HG02610 (cell line): ENCODE data around the gene ZNF555.

ENCODE experiments used
- ATAC-seq: cut with Tn5 transposase; IDR thresholded peaks from one replicate; pipeline ENCODE4 v1.9.1; 2021; ENCODE audit warnings: mild to moderate bottlenecking, moderate library complexity; ENCODE audit not compliant: unreplicated experiment

ZNF555 gene

DNA sequence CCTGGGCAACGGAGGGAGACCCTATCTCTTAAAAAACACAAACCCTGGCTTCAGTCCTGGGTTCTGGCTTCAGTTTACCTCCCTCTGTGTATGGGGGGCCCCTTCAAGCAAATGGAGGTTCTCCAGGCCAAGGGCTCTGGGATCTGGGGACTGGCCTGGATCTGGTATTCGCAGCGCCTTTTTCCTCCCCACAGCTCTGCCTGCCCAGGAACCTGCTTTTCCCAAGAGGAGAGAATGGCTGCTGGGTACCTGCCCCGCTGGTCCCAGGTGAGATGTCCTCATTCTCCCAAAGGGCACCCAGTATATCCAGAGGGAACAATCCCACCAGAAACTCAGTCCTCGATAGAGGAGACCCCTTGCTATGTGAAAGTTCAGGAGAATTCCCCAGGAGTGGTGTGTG lies 18.4 kb upstream of the ZNF555 start:
- ATAC-seq = no peak

DNA sequence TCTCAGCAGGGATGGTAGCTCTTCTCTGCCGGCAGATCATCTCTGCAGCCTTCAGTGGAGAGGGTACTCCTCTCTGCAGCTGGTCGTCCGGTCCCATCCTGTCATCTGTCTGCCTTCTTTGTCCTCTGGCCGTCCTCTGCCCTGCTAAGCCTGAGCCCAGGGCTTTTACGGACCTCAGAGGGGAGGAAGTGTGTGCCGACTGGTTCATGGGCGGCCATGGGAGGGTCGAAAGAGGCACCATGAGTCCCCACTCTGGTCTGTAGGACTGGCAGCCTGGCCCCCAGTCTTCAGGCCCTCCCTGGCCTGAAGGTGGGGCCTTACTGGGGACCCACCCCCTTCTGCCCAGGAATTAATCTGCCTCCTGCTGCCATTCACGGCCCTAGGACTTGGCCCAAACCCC lies 17.6 kb upstream of the ZNF555 start:
- no peak for ATAC-seq

DNA sequence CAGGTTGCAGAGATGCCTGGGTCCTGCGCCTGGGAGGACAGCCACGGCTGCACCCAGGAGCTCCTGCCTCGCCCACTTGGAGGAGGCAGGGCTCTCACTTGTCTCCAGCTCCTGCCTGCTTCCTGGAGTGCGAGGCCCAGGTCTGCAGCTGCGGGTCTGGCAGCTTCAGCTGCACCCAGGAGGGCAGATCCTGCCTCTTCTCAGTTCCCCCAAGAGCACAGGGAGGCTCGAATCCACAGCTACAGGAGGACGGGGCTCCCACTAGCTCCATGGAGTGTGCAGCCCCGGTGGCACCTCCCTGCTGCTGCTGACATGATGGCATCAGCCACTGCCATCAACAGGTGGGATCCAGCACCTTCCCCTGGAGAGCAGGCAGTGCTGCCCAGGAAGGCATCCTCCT lies 17.1 kb upstream of the ZNF555 start:
- no peak for ATAC-seq

DNA sequence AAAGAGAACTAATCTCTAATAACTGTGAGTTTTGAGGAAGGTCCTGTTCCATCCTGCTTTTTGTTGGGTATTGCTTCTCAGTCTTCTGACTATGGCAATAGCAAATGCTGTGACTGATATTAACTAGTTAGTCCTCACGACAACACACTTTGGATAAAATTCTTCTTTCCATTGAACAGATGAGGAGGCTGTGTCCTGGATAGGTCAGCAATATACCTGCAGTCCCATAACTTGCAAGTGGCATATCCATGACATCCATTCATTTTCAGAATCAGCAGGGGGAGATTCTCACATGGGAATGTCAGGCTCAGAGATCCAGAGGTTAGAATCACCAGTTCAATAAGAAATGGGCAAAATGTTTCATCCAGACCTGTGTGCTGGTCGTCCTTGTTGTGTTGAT lies 14.3 kb upstream of the ZNF555 start:
- no peak for ATAC-seq

DNA sequence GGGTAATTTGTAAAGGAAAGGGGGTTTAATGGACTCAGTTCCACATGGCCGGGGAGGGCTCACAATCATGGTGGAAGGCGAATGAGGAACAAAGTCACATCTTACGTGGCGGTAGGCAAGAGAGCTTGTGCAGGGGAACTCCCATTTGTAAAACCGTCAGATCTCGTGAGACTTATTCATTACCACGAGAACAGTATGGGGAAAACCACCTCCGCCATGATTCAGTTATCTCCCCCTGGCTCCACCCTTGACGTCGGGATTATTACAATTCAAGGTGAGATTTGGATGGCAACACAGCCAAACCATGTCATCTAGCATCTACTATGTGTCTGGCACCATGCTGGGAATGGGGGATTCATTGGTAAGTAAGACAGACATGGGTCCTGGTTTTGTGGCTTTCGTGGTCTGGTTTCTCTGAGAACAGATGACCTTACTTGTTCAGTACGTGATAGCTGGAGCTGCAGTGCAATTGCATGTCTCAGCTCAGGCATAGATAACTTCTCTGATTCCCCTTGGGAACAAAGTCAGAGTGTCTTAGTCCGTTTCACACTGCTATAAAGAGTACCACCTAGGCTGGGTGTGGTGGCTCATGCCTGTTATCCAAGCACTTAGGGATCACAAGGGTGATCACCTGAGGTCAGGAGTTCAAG lies 13.3 kb upstream of the ZNF555 start:
- ATAC-seq = no peak

DNA sequence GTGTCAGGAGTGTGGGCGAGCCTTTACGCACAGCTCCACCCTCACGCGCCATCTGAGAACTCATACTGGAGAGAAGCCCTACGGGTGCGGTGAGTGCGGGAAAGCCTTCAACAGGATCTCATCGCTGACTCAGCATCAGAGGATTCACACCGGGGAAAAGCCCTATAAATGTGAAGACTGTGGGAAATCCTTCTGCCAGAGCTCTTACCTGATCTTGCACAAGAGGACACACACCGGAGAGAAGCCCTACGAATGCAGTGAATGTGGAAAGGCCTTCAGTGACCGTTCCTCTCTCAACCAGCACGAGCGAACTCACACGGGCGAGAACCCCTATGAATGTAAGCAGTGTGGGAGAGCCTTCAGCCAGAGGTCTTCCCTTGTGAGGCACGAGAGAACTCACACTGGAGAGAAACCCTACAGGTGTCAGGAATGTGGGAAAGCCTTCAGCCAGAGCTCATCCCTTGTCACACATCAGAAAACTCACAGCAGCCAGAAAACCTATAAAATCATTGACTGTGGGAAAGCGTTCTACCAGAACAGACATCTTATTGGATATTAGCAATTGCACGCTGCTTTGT lies 6.9 kb upstream of the ZNF555 start:
- no peak for ATAC-seq

DNA sequence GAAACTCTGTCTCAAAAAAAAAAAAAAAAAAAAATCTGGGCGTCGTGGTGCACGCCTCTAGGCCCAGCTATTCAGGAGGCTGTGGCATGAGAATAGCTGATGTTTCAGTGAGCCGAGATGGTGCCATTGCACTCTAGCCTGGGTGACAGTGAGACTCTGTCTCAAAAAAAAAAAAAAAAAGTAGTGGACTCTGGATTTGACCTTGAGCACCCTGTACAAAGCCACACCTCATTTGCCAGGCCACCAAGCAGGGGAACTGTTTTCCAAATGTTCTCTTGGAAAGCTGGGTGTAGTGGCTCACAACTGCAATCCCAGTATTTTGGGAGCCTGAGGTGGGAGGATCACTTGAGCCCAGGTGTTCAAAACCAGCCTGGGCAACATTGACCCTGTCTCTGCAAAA lies 3.8 kb upstream of the ZNF555 start:
- ATAC-seq = no peak

DNA sequence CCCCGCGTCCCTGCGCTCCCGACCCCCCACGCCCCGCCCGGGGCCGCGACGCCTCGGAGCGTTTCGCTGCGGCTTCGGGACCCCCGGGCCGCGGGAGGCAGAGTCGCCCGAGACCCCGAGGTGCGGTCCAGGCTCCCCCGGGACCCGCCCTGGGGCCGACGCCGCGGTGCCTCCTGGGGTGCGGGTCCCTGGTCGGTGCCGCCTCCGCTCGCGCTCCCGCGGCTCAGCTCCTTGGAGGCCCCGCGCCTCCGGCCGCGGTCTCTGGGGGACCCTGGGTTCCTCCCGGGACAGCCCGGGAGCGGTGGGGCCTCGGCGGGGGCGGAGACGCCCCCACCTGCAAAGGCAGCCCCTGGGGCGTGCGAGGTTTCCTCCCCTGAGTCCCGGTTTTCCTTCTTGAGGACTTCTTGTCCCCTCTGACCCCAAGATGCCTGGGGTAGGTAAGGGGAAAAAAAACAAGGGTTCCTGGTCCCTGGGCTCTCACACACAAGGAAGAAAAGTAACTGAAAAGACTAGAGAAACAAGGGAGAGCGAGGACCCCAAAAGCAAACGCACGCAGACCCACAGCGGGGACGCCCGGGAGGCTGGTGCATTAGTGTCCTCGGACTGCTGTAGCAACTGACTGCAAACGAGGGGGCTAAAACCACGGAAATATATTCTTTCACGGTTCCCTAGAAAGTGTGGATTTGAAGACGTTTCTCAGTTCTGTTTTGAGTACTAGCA lies 740 bp downstream of the ZNF555 start:
- ATAC-seq = peak; percentile 9

DNA sequence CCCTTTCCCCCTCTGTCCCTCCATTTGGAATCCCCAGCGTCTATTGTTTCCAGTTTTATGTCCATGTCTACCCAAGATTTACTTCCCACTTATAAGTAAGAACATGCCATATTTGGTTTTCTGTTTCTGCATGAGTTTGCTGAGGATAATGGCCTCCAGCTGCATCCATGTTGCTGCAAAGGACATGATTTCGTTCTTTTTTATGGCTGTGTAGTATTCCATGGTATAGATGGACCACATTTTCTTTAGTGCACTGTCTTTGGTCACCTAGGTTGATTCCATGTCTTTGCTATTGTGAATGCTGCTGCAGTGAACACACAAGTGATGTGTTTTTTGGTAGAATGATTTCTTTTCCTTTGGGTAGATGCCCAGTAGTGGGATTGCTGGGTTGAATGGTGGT lies 3.8 kb downstream of the ZNF555 start:
- no peak for ATAC-seq

DNA sequence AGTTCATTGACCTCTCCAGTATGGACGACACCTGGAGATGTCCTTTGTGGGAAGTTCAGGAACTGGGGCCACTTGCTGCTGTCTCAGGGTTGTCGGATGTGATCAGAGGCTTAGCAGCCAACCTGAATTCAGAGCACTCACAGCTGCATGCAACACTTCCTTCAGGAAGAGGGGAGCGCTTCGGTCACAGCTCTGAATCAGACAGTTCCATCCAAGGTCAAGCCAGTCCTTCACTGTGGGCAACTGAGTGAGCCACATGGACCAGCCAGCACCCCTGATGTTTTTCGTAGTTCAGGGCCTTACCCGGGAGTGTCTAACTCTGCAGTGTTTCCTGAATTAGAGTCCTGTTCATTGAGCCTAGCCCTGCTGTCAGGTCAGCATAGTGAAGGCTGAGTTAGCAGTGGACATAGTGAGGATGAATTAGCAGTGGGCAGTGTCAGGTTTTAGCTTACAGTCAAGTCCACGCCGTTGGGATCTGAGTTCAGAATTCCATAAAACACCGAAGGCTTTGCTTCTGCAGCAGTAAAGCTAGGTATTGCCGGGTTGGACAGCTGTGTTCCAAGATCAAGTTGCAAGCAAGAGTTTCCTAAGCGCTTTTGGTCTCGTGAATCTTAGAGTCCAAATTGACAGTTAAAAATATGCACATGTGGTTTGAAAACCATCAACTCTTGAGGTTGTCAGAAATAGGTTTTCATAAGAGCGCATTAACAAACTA lies 5.1 kb downstream of the ZNF555 start:
- no peak for ATAC-seq

DNA sequence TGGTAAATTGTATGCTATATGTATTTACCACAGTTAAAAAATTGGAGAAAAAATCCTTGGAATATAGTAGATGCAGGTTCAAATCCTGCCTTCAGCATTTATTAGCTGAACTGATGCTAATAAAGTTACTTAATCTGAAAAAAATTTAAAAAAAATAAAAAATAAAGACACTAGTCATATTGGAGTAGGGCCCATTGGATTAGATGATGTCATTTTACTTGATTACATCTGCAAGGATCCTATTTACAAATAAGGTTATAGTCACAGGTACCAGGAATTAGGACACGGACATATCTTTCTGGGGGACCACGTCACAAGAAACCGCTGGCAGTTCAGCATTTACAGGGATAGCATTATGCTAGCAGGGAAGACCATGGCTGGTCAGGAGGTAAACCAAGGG lies 6.2 kb downstream of the ZNF555 start:
- no peak for ATAC-seq

DNA sequence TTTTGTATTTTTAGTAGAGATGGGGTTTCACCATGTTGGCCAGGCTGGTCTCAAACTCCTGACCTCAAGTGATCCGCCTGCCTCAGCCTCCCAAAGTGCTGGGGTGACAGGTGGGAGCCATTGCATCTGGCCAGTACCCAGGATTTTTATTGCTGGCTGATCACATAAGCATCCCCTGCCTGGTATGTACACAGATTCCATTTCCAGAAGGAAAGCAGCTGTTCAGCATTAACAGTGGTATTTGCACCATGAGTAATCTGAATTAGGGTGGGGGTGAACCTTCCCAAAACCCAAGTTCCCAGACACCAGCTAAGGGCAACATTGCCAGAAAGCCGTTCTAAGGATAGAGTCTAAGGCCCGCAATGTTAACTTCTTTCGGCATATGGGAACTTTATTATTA lies 7.3 kb downstream of the ZNF555 start:
- ATAC-seq = no peak

DNA sequence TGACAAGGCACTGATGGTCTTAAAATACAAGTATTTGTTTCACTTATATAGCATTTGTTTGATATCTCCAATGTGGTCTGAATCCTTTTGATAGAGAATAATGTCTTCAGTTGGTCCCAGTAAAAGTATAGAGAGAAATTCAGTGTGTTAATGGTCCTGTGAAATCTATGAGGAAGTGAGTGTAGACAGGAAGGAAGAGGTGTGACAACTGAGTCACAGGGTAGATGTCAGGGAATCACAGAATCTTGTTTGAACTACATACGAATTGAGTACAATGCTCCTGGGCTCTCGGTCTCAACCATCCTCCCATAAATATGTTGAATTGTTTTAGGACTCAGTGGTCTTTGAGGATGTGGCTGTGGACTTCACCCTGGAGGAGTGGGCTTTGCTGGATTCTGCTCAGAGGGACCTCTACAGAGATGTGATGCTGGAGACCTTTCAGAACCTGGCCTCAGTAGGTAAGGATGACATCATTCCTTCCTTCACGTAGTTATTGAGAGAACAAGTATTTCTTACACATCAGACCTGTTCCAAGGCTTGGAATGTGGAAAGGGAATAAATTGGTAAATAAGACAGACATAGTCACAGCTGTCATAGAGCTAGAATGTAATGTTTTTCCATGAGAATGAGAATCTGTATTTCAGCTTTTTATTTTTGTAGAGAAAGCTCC lies 9.1 kb downstream of the ZNF555 start:
- ATAC-seq = no peak

DNA sequence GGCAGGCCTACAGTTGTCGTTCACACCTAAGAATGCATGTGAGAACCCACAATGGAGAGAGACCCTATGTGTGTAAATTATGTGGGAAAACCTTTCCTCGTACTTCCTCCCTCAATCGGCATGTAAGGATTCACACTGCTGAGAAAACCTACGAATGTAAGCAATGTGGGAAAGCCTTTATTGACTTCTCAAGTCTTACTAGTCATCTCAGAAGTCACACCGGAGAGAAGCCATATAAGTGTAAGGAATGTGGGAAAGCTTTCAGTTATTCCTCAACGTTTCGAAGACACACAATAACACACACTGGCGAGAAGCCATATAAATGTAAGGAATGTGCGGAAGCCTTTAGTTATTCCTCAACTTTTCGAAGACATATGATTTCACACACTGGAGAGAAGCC lies 11.3 kb downstream of the ZNF555 start:
- no peak for ATAC-seq

DNA sequence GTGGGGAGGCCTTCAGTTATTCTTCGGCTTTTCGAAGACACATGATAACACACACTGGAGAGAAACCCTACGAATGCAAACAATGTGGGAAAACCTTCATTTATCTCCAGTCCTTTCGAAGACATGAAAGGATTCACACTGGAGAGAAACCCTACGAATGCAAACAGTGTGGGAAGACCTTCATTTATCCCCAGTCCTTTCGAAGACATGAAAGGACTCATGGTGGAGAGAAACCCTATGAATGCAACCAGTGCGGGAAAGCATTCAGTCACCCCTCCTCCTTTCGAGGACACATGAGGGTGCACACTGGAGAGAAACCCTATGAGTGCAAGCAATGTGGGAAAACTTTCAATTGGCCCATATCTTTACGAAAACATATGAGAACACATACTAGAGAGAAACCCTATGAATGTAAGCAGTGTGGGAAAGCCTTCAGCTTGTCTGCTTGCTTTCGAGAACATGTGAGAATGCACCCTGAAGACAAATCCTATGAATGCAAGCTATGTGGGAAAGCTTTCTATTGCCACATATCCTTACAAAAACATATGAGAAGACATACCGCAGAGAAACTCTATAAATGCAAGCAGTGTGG lies 11.8 kb downstream of the ZNF555 start:
- no peak for ATAC-seq

DNA sequence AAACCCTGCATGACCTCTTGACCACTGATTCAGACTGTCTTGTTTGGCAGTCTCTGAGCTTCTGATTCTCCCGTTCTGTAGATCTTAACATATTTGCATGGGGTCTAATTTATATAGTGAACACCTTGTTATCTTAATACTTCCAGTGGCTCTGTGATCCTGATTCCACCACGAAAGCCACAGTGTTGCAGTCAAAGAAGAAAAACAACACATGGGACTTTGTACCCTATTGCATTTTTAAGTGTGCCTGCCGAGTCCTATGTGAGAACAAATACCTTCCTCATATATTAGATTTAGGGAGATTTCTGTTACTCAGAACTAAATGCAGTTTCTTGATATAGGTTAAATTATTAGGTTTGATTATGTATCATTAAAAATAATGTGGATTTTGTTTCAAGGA lies 13.6 kb downstream of the ZNF555 start:
- no peak for ATAC-seq

DNA sequence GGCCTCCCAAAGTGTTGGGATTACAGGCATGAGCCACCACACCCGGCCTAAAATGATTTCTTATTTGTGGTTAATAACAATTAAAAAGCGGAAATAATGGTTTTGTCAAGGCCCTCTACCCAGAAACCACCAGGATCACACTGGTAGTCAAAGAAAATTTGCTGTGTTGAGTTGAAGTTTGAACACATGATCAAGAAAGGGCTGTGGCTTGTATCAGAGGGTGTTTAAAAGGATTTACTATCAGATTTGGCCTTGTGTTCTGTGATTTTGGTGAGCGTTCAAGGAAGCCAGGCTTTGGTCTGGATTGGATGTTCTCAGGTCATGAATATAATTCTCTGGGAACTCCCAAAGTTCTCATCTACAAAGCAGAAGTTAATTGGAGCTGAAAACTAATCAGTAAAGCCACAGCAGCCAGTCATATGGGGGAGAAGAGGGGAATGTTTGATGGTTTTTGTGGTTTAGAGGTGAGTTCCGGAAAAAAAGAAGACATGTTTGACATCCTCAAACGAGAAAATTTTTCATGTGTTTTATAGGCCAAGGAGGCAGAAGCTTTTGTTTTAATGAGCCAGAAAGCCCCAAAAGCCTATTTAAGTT lies 15.3 kb downstream of the ZNF555 start:
- ATAC-seq = no peak

DNA sequence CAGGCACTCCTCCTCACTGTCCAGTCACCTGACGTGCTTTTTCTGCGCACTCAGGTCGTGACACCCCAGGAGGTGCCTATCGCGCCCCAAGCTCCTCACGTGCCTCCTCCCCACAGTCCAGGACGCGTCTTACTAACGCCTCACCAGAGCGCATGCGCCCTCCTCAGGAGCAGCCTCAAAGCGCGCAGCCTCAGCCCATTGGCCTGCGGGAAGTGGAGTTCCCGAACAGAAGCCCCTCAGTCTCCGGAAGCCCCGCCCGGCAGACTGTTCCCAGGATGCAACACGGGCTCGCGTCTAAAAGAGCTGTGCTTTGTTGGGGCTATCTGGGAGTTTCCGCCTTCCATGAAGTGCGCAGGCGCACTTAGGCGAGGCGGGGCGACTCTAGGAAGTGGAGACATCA lies 17.6 kb downstream of the ZNF555 start:
- no peak for ATAC-seq

DNA sequence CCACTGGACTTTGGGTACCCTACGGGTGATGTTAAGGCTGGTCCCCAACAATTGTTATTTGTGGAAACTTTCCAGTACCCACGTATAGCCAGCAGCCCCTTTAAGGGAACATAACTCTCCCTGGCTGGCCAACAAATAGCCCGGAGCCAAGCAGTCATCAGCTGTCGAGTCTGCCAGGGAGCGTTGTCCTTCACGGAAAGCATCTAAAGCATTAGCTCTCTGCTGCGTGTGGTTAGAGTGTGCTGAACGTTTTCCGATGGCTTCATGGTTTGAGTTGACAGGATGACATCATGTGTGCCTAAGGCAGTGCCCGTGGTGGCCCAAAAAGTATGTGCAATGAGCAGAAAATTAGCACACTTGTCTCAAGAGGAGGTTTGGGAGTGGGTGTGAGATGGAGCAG lies 22.5 kb downstream of the ZNF555 start:
- no peak for ATAC-seq

DNA sequence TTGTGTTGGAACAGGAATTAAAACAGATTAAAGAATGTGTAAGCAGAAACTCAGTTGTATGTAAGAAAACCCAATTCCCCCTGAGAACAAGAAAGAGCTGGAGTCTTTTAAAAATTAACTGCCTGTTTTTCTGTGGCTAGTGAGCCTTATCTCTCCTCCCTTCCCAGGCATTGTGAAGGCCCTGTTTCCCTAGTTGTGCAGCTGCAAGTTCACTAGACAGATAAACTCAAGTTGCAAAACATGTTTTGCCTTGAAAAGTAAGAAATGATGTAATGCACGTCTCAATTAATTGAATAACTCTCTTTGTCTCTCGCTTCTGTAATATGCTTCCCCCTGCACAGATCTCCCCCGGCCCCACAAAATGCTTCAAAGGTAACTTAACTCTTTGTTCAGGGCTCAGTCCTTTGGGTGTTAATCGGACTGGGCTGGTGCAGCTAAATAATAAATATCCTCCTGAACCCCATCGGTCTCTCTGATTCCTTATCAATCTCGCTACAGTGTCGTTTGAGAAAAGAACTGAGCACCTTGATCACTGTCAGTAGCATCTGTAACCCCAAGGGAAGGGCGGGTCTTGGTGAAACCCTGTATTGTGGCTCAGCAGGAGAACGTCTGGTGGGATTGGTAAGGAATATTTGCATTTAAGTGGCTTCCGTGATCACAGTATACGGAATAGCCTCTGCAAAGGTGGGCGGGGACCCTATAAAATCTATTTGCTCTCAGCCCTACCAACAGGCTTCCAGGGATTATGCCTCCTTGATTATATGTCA lies 24.2 kb downstream of the ZNF555 start:
- no peak for ATAC-seq
